BJ (cell line): Measurements from ENCODE around the gene CCR9. TPM values are rescaled to one million over a fixed set of nuclear protein-coding genes. Genes with fewer than 3 reads are reported as not detected.

Experiments
- CTCF ChIA-PET: fragments of 350-600 bp; formaldehyde crosslinking; extraction: SDS; loops from one replicate; lab custom pipeline; 2021; ENCODE audit warnings: antibody characterized with exemption, inconsistent platforms; lab: Yijun Ruan, JAX
- POLR2A ChIA-PET: fragments of 300-600 bp; sonication (Branson Sonifier 250); formaldehyde crosslinking; extraction: SDS; loops from one replicate; lab custom pipeline; 2021; ENCODE audit warnings: antibody characterized with exemption; lab: Charles Lee
- DNase-seq: peaks from one replicate; pipeline ENCODE4 v3.0.0-alpha.2; 2011; ENCODE audit warnings: low read depth
- H3K27me3 ChIP-seq: 2 replicates; pipeline ENCODE4 v1.6.0; 2011; ENCODE audit warnings: low read length; ENCODE audit not compliant: control insufficient read depth, insufficient read depth
- H3K36me3 ChIP-seq: 2 replicates; pipeline ENCODE4 v1.5.1; 2011; ENCODE audit warnings: low read length; ENCODE audit not compliant: control insufficient read depth, insufficient read depth
- H3K4me3 ChIP-seq: 2 replicates; pipeline ENCODE4 v1.5.1; 2011; ENCODE audit warnings: low read depth, mild to moderate bottlenecking, control low read depth, low read length
- CTCF ChIP-seq: IDR thresholded peaks from 2 replicates; pipeline ENCODE4 v1.5.1; 2011; ENCODE audit warnings: low read depth, mild to moderate bottlenecking, control low read depth, inconsistent platforms, low read length, moderate library complexity; ENCODE audit not compliant: insufficient read depth
- polyA plus RNA-seq: library from polyadenylated mRNA; depleted of rRNA; stranded (reverse); fragments of >200 nt; gene quantifications from 2 replicates; pipeline ENCODE4 v1.2.3, GENCODE V29; 2011; rRNA removed
- small RNA-seq: library from RNA; depleted of rRNA; stranded (forward); fragments of <200 nt; gene quantifications from one replicate; pipeline ENCODE3, GENCODE V24; 2012; ENCODE audit warnings: low replicate concordance, low read depth; ENCODE audit not compliant: insufficient read length

CCR9 gene
- polyA plus RNA-seq, 1 experiment = not detected

GRCh38 chr3:45950131-45950530 is 63.8 kb downstream of the CCR9 start:
- CTCF ChIA-PET = interaction anchor here (0.8 to 27.4 kb wide), 3 partner anchors 10 to 133 kb away, joined by 5 to 541 read pairs (median 6); no protein-coding TSS in a partner anchor
- peaks cover 32% of the 10 kb centered on the region for H3K36me3 ChIP-seq
- H3K27me3 ChIP-seq = no peaks in the 10 kb centered on the region; the same call in 1 of the 2 replicates
- DNase-seq = no peak
- H3K4me3 ChIP-seq = no peak overlapping the region
- POLR2A ChIA-PET = no interaction called here
- no peak for TF ChIP-seq CTCF

- ChIA-PET CTCF (interaction anchor here (0.8 to 27.4 kb wide), 7 partner anchors 9 to 132 kb away, joined by 3 to 541 read pairs (median 6); no protein-coding TSS in a partner anchor), POLR2A (no interaction called here)
- no peak for DNase-seq
- H3K27me3 ChIP-seq = no peaks in the 10 kb centered on the region
- H3K36me3 ChIP-seq = peaks cover 40% of the 10 kb centered on the region
- H3K4me3 ChIP-seq = no peak overlapping the region
- no peak for TF ChIP-seq CTCF
Measured at GRCh38 chr3:45950686-45951600, 64.6 kb downstream of the CCR9 start.

- H3K36me3 ChIP-seq = peaks cover 36% of the 10 kb centered on the region
- no peak overlapping the region for H3K4me3 ChIP-seq
- H3K27me3 ChIP-seq = no peaks in the 10 kb centered on the region
- CTCF ChIA-PET = interaction anchor here (1.3 to 27.4 kb wide), 6 partner anchors 8 to 131 kb away, joined by 3 to 541 read pairs (median 6); no protein-coding TSS in a partner anchor
- POLR2A ChIA-PET = no interaction called here
- no peak for DNase-seq
- TF ChIP-seq CTCF = no peak
Measured at GRCh38 chr3:45951946-45952345, 65.6 kb downstream of the CCR9 start.

- no peak for DNase-seq
- Histone ChIP-seq H3K4me3 (no peak overlapping the region), H3K27me3 (no peaks in the 10 kb centered on the region), H3K36me3 (peaks cover 36% of the 10 kb centered on the region)
- no peak for TF ChIP-seq CTCF
- ChIA-PET CTCF (interaction anchor here (1.3 to 27.4 kb wide), 4 partner anchors 11 to 131 kb away, joined by 3 to 541 read pairs (median 7); no protein-coding TSS in a partner anchor), POLR2A (no interaction called here)
Measured at GRCh38 chr3:45952456-45952855, 66.1 kb downstream of the CCR9 start.

Small RNA genes within 50 kb of the gene (small RNA-seq; reads per million reads assigned to genes)
- gene RF00019 = not detected

Other genes starting within 250 kb of the CCR9 start
- gene SACM1L, start 197.1 kb upstream of the CCR9 start, polyA plus RNA-seq = 10.8 and 27.2 TPM in 2 replicates
- gene SLC6A20, start 90.0 kb upstream of the CCR9 start, polyA plus RNA-seq = not detected in 2 replicates
- gene LZTFL1, start 44.4 kb upstream of the CCR9 start, polyA plus RNA-seq = 12.9 and 24.7 TPM in 2 replicates
- gene CXCR6, start 56.9 kb downstream of the CCR9 start, polyA plus RNA-seq = not detected in 2 replicates
- 13.0 and 14.2 TPM in 2 replicates for gene FYCO1, start 109.3 kb downstream of the CCR9 start, polyA plus RNA-seq
- not detected in 2 replicates for gene XCR1, start 140.9 kb downstream of the CCR9 start, polyA plus RNA-seq